HG02678 (cell line): ENCODE results near the gene BCL6.
A peak's percentile ranks its signal among the peaks of the same experiment; 100 is the strongest.

ENCODE experiments used
- ATAC-seq: cut with Tn5 transposase; IDR thresholded peaks from one replicate; pipeline ENCODE4 v1.9.1; 2021; ENCODE audit warnings: mild to moderate bottlenecking, moderate library complexity; ENCODE audit not compliant: unreplicated experiment

The BCL6 gene

DNA sequence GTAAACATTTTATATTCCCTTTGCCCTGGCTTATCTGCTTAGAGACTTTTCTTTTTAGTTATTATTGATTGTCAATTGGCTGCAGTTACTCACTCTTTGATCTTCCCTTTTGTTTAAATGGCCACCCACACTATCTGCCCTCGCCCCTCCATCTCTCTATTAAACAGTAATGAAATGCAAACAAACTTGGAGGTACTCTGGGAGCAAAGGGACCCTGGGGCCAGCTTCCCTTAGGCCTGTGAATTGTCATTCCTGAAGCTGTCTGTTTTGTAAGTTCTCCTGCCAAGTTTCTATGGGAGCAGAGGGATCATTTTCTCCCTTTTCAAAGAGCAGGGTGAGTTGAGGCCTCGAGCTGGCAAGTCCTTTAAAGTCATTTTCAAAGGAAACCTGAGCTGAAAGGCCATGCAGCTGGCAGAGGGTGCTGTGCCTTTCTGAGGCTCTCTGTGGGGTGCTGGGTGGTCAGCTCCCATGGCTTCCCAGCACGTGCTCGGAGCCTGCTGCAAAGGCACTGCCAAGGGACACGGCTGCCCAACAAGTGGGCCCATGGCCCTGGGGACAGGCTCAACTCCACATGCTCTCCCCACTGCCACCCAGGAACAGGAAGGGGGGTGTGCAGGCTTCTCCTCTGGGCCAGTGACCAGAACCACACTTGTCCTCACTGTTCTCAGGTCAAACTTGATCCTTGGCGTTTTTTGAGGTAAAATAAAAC lies 25.5 kb downstream of the BCL6 start:
- ATAC-seq = no peak

GRCh38 chr3:187718802-187719201 lies 26.5 kb downstream of the BCL6 start:
- ATAC-seq = no peak

- no peak for ATAC-seq
These were observed 27.7 kb downstream of the BCL6 start for GRCh38 chr3:187717572-187717971.

GRCh38 chr3:187714404-187714979 lies 30.8 kb downstream of the BCL6 start:
- peak; percentile 97 for ATAC-seq

DNA sequence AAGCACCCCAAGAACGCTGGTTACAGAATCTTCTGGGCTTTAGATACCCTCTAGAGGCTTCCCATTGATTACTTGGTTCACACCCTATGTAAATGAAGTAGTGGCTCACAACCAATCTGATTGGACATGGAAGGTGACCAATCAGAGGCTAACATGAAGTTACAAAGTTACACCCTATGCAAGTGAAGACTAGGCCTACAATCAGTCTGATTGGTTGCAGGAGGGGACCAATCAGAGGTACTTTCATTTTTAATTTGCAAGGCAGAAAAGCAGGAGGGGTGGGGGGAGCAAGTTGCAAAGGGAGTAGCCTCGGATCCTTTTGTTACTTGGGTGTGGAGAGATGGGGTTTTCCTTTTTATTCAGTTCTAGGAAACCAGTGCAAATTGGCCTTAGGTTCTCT lies 31.8 kb downstream of the BCL6 start:
- no peak for ATAC-seq

- ATAC-seq = no peak
These were observed 36.1 kb downstream of the BCL6 start for GRCh38 chr3:187709155-187709554.

GRCh38 chr3:187708696-187709095 lies 36.6 kb downstream of the BCL6 start:
- ATAC-seq = no peak

DNA sequence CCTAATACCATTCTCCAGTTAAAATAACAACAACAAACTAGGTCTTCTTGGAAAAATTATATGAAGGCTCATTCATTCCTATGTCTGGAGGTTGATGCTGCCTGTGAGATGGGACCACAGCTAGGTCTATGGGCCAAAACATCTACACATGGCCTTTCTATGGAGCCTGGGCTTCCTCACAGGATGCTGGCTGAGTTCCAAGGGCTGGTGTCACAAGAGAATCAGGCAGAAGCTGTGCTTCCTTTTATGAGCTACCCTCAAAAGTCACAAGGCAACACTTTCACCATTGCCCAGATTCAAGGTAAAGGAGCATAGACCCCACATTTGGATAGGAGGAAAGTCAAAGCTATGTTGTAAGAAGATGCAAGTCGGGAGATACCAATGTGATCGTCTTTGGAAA lies 38.3 kb downstream of the BCL6 start:
- no peak for ATAC-seq

DNA sequence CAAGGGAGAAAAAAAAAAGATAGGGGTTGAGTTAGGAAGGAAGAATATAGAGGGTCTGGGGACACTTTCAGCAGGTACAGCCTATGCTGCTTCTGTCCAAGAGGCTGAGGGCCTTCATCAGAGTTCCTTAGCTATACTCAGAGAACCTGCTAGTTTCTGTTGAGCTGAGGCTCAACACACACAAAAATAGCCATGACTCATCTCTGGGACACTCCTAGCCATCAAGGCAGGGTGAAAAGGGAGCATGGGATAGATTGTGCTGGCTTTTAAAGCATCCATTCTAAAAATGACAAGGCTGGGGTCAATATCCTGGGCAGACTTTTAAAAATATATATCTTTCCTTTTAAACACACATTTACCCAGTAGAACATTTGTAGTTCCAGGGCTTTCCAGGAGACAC lies 40.1 kb downstream of the BCL6 start:
- ATAC-seq = no peak

- ATAC-seq = no peak
These were observed 42.7 kb downstream of the BCL6 start, which contains the start of gene RTP2 for GRCh38 chr3:187702507-187703033. Gene RTP2 (minus strand): TSS chr3:187702557. CDS start chr3:187702128, 429 bp downstream.

DNA sequence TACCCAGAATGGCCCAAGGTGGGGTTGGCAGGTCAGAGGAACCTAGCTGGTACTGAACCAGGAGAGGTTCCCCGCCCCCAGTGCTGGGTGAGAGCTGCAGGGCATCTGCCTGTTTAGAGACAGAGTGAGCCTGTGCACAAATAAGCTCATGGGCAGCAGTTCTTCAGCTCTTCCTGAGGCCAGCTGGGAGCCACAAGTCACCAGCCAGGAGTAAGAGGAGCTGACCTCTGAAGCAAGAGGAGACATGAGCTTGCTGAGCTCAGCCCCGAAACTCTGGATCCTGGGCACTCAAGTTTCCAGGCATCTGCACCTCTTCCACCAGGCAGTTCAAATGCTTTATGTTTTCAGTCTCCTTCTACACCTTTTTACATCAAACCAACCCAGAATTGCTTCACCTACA lies 45.0 kb downstream of the BCL6 start:
- ATAC-seq = no peak

GRCh38 chr3:187698499-187699399 lies 46.5 kb downstream of the BCL6 start:
- no peak for ATAC-seq

GRCh38 chr3:187696021-187696420 lies 49.2 kb downstream of the BCL6 start:
- ATAC-seq = no peak

GRCh38 chr3:187695449-187695848 lies 49.8 kb downstream of the BCL6 start:
- no peak for ATAC-seq

- ATAC-seq = no peak
These were observed 50.5 kb downstream of the BCL6 start for GRCh38 chr3:187694801-187695200.

GRCh38 chr3:187693431-187693830 lies 51.8 kb downstream of the BCL6 start:
- no peak for ATAC-seq

- no peak for ATAC-seq
These were observed 55.3 kb downstream of the BCL6 start for GRCh38 chr3:187689984-187690383.

- ATAC-seq = no peak
These were observed 58.5 kb downstream of the BCL6 start for GRCh38 chr3:187686621-187687273.

- ATAC-seq = no peak
These were observed 59.3 kb downstream of the BCL6 start for GRCh38 chr3:187685948-187686347.

DNA sequence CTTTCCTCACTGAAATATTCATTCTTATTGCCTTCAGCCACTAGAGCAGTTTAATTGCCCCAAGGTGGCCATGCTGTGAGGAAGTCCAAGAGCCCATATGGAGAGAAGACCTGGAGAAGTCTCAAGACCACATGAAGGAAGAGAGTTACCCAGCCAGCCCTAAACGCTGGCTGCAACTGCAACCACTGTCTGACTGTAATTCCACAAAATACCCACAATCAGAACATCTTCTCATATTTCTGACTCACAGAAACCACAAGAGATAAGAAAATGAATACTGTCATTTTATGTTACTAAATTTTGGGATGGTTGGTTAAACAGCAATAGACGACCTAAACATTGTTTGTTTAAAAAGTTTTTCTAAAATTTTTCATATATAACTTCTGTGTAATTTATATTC lies 60.4 kb downstream of the BCL6 start:
- no peak for ATAC-seq

GRCh38 chr3:187684444-187684843 lies 60.8 kb downstream of the BCL6 start:
- no peak for ATAC-seq
